Sciatic nerve (tissue), 2 donors: ENCODE measurements around the gene TPSB2. TPM values are rescaled to one million over a fixed set of nuclear protein-coding genes. Genes with fewer than 3 reads are reported as not detected.
"Not testable (repeated sequence)": the region's sequence is repeated elsewhere in the genome, so short reads cannot be mapped to it uniquely, and the experiment has no call there.

ENCODE experiments used
- ATAC-seq: fragments of 200-7000 bp; cut with Tn5 transposase; one replicate; pipeline ENCODE4 v1.9.1; 2020; ENCODE audit warnings: mild to moderate bottlenecking, moderate library complexity
- DNase-seq: peaks from one replicate; pipeline ENCODE4 v3.0.0-alpha.2; 2020; ENCODE audit warnings: low spot score
- intact Hi-C: fragments of 100-400 bp; cut with DNase I; formaldehyde crosslinking; loops from one replicate; pipeline ENCODE4 v1.14.2; 2022
- total RNA-seq: library from RNA; stranded (reverse); fragmentation: NEBNext Ultra II Directional; extraction: Animal tissue kit (Norgen Biotek cat#: 25700); gene quantifications from one replicate; pipeline ENCODE4 v1.2.1, GENCODE V29; 2021
- donor health status: DM: no; HTN: no; CAD: no.
- donor health status: DM: no; HTN: no; CAD: no.

TPSB2 gene
- total RNA-seq, 1 donor from 2014 or later = 18.5 TPM

DNA sequence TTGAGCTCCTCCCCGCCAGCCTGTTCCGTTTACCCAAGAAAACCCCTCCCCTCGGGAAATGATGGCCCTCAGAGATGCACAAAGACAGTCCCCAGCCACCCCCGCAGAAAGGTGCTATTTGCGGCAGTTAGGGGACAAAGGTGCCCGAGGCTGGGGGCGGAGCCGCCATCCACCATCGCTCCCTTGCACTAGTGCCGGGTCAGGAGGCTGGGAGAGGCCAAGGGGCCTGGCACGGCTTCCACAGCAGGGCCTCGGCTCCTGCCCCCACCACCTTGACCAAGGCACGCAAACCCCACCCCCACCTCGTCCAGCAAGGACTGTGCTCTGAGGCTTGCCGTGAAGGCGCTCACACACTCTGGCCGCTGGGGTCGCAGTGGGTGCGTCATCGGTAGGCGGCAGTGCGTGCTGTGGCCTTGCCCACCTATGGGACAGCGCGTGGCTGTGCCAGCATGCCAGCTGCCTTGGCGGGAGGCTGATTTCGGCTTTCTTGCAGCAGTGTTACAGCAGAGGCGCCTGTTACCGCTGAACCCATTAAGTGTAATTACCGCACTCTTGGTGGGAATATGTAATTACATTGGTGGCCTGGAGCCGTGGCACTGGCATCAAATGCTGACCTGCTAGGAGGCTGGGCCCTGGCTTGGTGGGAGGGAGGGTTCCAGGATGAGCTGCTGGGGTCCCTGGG, 36.7 kb downstream of the TPSB2 start:
- DNase-seq = no peak
- no peak for ATAC-seq
- intact Hi-C loops = no loop called here

DNA sequence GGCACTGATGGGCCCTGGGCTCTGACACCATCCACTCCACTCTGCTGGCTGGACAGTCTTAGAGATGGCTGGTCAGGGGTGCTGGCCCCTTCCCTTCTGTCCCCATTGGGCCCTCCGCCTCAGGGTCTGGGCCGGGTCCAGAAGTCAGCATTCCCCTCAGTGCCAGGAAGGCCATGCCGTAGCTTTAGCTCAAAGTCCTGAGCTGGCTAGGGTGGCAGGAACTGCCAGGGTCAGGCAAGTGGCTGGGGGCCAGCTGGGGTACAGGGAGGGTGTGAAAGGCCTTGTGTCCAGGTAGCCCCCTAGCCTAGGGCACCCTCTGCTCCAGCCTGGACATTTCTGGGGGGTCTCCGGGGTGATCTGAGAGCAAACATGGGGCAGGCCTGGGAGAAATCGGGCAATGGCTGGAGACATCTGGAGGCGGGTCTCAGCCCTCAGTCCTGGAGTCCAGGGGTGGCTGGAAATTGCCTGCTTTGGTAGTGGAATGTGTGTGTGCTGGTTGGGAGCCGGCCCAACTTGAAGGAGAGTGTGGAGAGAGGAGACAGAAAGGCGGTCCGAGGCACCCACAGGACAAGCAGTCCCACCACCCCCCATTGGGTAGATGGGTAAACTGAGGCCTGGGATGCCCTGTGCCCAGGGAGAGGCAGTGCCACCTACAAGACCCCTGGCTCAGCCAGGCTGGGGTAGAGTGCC, 37.5 kb downstream of the TPSB2 start:
- intact Hi-C loops = no loop called here
- ATAC-seq = no peak
- no peak for DNase-seq

DNA sequence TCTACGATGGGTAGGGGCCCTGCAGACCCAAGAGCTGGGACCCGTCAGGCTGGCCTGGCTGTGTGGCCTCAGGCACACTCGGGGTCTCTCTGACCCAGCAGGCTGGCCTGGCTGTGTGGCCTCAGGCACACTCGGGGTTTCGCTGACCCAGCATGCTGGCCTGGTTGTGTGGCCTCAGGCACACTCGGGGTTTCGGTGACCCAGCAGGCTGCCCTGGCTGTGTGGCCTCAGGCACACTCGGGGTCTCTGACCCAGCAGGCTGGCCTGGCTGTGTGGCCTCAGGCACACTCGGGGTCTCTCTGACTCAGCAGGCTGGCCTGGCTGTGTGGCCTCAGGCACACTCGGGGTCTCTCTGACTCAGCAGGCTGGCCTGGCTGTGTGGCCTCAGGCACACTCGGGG, 39.2 kb downstream of the TPSB2 start:
- intact Hi-C loops, ATAC-seq: not testable (repeated sequence)

DNA sequence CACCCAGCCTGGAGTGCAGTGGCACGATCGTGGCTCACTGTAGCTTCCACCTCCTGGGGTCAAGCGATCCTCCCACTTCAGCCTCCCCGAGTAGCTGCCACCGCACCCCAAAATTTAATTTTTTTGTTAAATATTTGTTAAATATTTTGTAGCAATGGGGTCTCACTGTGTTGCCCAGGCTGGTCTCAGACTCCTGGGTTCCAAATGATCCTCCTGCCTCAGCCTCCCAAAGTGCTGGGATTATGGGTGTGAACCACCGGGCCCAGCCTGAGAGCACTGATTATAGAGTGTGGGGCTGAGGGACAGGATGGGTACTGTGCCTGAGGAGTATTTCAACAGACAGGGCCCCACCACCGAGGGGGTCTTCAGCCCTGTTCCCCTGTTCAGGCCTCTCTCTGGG, 40.5 kb downstream of the TPSB2 start:
- DNase-seq (no peak), ATAC-seq (no peak)
- intact Hi-C loops = no loop called here

More for the DNA sequence above, 39.2 kb downstream of the TPSB2 start:
- DNase-seq = not testable (repeated sequence)

DNA sequence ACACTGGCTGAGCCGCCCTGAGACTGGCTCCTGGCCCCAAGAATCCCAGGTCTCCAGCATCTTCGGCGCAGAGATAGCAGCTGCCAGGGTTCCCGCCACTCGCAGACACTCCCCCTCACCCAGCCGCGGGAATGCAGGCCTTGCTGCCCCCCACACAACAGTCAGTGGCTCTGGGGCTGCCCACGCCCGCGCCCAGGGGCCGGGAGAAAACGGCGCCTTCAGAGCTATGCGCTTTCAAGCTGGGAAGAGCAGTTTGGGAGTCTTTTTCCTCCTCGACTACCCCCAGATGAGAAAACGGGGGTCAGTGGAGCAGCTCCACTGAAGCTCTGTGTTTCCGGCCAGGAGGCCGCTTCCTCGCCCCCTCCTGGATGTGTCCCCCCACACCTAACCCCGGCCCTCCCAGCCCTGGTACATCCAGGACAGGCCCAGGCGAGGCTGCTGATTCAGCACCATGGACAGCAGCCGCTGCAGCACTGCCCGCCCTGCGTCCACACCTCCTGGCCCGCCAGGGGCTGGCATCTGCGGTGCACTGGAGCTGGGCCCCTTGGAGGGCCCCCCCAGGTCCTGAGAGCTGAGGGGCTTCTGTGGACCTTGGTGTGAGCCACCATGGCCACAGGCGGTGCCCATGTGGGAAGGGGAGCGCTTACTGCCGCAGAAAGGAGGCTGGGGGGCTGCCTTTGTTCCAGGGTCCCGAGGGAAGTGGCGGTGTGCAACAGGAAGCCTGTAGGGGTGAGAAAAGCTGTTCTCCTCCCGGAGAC, 41.4 kb downstream of the TPSB2 start:
- intact Hi-C loops = no loop called here
- peak; percentile 75 for DNase-seq
- peak; percentile 75 for ATAC-seq

DNA sequence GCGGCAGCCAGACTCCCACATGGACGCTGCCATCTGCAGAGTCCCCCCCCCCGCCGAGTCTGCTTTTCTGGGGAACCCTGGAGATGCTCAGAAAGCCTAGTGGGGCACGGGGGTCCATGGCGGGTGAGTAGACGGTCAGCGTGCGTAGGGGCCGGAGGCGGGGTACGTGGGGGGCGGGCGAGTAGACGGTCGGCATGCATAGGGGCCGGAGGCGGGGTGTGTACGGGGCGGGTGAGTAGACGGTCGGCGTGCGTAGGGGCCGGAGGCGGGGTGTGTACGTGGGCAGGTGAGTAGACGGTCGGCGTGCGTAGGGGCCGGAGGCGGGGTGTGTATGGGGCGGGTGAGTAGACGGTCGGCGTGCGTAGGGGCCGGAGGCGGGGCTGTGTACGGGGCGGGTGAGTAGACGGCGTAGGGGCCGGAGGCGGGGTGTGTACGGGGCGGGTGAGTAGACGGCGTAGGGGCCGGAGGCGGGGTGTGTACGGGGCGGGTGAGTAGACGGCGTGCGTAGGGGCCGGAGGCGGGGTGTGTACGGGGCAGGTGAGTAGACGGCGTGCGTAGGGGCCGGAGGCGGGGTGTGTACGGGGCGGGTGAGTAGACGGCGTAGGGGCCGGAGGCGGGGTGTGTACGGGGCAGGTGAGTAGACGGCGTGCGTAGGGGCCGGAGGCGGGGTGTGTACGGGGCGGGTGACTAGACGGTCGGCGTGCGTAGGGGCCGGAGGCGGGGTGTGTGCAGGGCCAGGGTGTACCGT, 44.4 kb downstream of the TPSB2 start:
- ATAC-seq, DNase-seq, intact Hi-C loops: not testable (repeated sequence)

DNA sequence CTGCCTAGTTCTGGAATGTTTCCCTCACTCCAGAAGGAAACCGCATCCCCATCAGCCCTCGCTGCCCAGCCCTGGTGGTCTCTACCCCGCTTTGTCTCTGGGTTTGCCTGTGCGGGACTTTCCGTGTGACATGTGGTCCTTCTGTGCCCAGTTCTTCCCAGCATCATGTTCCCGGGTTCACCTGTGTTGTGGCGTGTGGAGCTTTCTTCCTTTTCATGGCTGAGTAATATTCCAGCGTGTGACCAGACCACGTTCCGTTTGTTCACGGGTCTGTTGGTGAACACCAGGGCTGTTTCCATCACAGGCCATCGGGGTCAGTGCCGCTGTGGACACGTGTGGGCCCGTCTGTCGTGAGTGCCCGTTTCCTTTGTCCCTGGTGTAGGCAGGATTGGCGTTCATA, 45.0 kb downstream of the TPSB2 start:
- intact Hi-C loops = no loop called here
- DNase-seq (no peak), ATAC-seq (no peak)

DNA sequence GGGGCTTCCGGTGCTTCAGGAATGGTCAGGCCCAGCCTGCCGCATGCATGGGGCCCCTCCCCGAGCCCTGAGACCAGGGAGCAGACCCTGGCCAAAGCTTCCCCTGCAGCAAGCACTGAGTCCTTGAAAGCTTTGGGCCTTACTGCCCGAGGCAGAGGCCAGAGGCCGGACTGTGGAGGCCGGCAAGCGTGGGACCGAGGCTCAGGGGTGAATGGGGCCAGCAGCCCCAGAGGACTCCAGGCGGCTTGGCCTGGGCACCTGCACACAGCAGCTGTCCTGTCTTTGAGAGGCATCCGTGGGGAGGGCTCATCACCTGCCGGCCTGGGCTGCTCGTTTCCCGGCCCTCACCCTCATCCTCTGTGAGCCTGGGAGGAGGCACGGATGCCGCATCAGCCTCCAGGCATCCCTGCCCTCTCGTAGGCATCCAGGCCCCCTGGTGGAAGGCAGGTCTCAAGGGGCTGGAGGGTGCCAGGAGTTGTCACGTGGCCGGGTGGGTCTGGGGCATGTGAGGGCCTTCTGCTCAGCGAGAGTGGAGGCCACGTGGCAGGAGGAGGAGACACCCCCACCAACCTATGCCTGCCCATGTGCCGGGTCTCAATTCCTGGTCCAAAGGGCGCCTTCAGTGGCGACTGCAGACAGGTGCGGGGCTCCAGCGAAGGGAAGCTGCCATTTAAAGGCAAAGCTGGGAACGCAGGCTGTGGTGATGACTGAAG, 45.7 kb downstream of the TPSB2 start:
- intact Hi-C loops = no loop called here
- DNase-seq = no peak
- no peak for ATAC-seq

DNA sequence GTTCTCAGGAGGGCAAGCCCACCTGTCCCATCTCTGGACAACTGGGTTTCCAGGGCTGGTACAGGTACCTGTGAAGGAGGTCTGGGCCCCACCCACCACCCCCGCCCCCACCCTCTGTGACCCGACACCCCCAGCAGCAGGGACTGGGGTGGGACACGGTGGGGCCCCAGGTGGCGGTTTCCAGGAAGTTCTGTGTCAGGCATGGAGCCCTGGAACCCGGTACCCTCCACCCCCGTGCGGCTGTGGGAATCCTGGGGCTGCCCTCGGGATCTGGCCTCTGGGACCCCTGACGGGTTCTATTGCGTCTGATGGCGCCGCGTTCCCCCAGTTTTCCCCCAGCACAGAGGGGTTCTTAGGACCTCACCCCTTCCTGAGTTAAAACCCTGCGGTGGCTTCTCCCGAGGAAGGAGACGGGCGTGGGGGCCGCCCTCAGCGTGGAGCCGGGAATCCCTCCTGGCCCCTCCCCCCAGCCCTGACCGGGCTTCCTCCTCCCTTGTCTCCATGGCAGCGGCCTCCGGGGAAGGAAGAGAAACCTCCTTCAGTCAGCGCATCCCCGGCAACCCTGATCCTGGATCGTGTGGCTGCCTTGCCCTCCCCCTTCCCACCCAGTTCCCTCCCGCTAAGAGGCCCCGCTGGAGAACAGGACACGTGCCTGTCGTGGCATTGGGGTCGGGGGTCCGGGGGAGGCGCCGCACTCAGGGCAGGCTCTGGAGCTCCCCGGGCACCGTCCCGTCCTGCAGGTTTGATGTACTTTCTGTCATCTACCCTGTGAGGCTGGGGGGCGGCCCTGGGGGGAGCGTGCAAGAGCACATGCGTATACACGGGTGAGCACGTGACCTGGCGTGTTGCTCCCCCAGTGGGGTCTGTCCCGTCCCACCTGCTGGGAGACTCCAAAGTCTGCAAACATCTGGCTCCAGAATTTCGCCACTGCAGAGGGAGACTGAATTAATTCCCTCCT, 46.8 kb downstream of the TPSB2 start:
- no peak for DNase-seq
- intact Hi-C loops = no loop called here
- no peak for ATAC-seq

DNA sequence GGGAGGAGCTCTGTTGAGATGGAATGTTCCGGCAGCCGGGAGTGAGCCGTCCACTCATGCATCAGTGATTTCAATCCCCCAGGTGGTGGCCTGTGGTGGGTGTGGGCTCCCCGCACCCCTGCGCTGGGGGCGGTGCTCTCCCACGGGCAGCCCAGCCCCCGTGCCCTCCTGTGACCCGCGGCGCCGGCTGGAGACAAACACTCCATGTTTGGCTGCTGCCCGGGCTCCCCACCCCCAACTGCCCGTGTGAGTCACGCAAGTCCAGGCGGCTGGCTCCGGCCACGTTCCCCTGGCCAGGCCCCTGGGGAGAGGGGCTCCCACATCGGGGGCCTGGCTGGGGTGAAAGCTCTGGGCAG, 47.7 kb downstream of the TPSB2 start:
- peak; percentile 45 for ATAC-seq
- intact Hi-C loops = no loop called here
- DNase-seq = peak; percentile 69

DNA sequence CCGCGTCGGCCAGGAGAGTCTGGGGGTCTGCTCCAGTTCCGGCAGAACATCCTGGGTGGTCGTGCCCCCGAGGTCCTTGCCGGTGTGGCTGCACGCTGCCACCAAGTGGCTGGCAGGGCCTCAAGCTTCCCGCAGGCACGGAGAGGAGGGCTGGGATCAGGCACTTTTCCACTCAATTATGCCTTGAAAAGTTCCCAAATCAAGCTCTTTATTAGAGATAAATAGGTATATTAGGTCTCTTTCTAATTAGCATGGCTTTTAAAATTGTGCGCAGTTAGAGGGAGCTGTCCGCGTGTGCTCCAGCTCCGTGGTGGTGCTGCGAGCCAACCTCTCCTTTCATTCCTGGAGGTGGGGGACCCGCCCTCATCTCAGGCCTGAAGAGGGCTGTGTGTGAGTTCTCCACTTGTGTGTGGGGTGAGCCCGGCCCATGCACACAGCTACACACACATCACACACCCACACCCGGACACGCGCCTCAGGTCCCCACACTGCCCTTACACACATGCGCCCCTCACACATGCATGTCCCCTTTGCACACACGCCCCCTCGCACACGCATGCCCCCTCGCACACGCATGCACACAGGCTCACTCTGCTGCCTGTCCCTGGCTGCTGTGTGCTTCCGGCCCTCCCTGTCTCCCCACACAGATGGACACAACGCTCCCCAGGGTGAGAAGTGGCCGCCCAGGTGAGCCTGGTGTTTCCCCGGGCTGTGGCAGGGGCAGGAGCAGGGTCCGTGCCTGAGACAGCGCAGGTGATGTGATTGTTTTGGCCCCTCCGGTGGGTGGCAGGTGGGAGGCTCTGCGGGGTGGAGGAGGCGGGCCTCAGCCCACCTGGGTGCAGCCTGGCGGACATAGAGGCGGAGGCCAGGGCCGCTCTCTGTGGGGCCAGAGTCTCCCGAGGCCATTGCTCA, 48.3 kb downstream of the TPSB2 start:
- ATAC-seq = no peak
- intact Hi-C loops = no loop called here
- no peak for DNase-seq

DNA sequence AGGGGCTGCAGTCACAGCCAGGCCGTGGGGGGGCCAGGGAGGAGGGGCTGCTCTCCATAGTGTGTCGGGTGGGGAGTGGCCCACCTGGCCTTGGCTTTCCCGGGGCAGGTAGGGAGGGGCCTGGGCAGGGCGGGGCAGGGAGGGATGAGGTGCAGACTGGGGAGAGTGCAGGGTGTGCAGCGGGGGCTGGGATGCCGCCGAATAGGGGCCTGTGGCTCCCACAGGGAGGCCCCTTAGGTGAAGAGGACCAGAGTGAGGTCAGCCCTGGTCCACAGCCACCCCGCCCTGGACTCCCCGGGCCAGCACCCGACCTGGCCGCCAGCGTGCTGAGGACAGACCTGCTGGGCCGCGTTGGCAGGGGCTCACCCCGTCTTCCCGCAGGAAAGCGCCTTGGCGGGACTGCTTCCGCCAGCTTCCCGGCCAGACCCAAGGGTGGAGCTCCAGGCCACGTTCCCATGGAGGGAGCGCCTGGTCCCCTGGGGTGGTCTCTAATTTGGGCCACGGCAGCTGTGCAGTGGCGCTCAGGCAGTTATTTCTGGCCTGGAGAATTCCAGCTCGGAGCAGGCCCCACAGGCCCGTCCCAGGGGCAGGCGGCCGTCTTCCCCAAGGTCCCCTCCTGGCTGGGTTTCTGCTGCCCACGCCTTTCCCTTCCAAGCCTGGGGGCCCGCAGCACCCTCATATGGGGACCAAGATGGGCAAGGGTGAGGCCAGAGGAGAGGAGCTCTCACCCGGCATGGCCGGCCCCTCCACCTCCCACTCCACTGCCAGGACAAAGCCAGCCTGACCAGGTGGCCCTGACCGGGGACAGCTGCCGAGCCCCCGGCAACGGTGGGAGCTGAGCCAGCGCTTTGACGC, 49.2 kb downstream of the TPSB2 start:
- intact Hi-C loops = no loop called here
- ATAC-seq (peak; percentile 17), DNase-seq (no peak)
